Retinal pigment epithelial cell (primary cell): Measurements from ENCODE around the gene PARP3.

ENCODE experiments used
- DNase-seq: peaks from one replicate; pipeline ENCODE4 v3.0.0-alpha.2; 2010; ENCODE audit warnings: low read depth
- H3K4me3 ChIP-seq: 2 replicates; pipeline ENCODE4 v1.5.1; 2011; ENCODE audit warnings: mild to moderate bottlenecking, low read length, control low read depth, moderate library complexity
- CTCF ChIP-seq: conservative IDR thresholded peaks from 2 replicates; pipeline ENCODE4 v1.5.1; 2011; ENCODE audit warnings: low read depth, low read length, control low read depth, inconsistent platforms

The PARP3 gene

GRCh38 chr3:51945926-51946705 lies 4.0 kb downstream of the PARP3 start:
- H3K4me3 ChIP-seq, result no peak overlapping the region
- no peak for DNase-seq
- no peak for TF ChIP-seq CTCF

- DNase-seq, result no peak
- TF ChIP-seq CTCF, result no peak
- no peak overlapping the region for H3K4me3 ChIP-seq
Measured at GRCh38 chr3:51946796-51947195, 4.6 kb downstream of the PARP3 start.

DNA sequence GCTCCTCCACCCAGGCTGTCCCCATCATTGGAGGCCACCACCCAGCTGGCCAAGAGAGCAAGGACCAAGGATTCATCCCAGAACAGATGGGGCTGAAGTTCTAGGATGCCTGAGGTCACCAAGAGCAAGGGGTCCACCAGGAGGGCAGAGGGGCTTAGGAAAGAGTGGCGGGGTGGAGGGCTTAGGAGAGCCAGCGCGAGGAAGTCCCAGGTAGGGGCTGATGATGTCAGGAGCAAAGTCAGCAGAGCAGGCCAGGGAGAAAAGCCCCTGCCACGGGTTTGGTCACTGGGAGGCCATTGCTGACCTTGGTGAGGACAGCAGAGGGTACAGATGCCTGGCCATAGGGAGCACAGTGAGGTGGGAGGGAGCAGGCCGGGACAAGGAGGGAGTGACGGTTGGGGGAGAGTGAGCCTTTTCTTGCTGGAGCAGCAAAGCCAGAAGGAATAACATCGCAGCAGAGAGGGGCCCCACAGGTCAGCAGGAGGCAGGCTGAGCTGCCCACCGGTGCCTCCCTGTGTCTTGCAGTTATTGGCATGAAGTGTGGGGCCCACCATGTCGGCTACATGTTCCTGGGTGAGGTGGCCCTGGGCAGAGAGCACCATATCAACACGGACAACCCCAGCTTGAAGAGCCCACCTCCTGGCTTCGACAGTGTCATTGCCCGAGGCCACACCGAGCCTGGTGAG lies 5.2 kb downstream of the PARP3 start:
- TF ChIP-seq CTCF, result no peak
- no peak overlapping the region for H3K4me3 ChIP-seq
- no peak for DNase-seq

GRCh38 chr3:51948016-51948580 lies 5.9 kb downstream of the PARP3 start:
- H3K4me3 ChIP-seq, result no peak overlapping the region
- DNase-seq, result no peak
- TF ChIP-seq CTCF, result no peak

DNA sequence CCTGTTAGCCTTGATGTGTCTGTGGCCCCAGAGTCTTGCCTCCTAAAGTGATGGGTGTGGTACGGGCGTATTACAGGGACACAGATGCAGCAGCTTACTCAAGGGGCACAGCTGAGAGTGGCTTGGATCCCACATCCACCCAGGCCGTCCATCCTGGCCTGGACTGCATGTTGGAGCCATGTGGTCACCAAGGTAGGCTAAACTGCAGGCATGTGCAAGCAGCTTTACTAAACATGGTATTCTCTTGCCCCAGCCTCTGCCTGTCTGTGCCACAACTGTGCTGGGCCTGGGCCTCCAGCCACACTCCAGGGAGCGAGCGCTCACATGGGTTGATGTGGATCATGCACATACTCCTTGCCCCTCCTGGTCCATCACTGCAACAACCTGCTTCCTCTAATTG lies 7.0 kb downstream of the PARP3 start:
- TF ChIP-seq CTCF, result no peak
- DNase-seq, result no peak
- no peak overlapping the region for H3K4me3 ChIP-seq

DNA sequence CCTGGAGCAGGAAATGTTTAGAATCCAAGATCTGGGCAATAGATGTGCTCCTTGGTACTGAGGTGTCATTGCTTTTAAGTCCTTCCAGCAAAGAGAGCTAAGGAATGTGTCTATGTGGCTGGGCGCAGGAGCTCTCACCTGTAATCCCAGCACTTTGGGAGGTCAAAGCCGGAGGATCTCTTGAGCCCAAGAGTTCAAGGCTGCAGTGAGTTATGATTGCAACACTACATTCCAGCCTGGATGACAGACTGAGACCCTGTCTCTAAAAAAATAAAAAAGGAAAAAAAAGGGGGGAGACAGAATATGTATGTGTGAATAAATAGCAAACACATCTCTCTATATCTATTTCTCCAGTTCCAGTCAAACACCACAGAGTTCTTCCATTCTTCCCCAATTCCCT lies 8.7 kb downstream of the PARP3 start:
- no peak for TF ChIP-seq CTCF
- no peak overlapping the region for H3K4me3 ChIP-seq
- DNase-seq, result no peak
